ENCODE measurements around the gene CYP4F8.

CYP4F8 gene

GRCh38 chr19:15622991-15623390, 8.0 kb downstream of the CYP4F8 start:
- Histone ChIP-seq H3K4me2 (ENCODE audit: low read length) (no peak overlapping the region), H3K36me3 (ENCODE audit: control insufficient read depth, low read length) (no peaks in the 10 kb centered on the region), H3K79me2 (ENCODE audit: control insufficient read depth, low read length) (no peaks in the 10 kb centered on the region), H3K27me3 (ENCODE audit: control insufficient read depth, low read length) (no peaks in the 10 kb centered on the region), H4K20me1 (ENCODE audit: control insufficient read depth, insufficient read depth, low read depth, low read length) (no peaks in the 10 kb centered on the region), H3F3A (ENCODE audit: control insufficient read depth, insufficient read depth) (no peaks in the 10 kb centered on the region), H3K4me1 (ENCODE audit: control insufficient read depth, low read length) (no peaks in the 10 kb centered on the region), H3K9me2 (replicated peaks; ENCODE audit: control insufficient read depth, low read length) (no peaks in the 10 kb centered on the region), H3K27ac (ENCODE audit: low read depth, low read length) (no peak overlapping the region), H3K4me3 (ENCODE audit: low read length) (no peak overlapping the region), H3K9me3 (ENCODE audit: control insufficient read depth, insufficient read depth, low read length) (no peaks in the 10 kb centered on the region)
- TF ChIP-seq EZH2phosphoT487 (IDR thresholded peaks at IDR 0.05; ENCODE audit: borderline replicate concordance, low read length) (no peak), CTCF (IDR thresholded peaks at IDR 0.05; ENCODE audit: low read depth, low read length, poor library complexity, severe bottlenecking) (no peak)

GRCh38 chr19:15623711-15624318, 8.8 kb downstream of the CYP4F8 start:
- H3K9me2 ChIP-seq (replicated peaks; ENCODE audit: control insufficient read depth, low read length) = no peaks in the 10 kb centered on the region
- H3K27me3 ChIP-seq (ENCODE audit: control insufficient read depth, low read length) = no peaks in the 10 kb centered on the region
- no peaks in the 10 kb centered on the region for H3K79me2 ChIP-seq (ENCODE audit: control insufficient read depth, low read length)
- no peaks in the 10 kb centered on the region for H4K20me1 ChIP-seq (ENCODE audit: control insufficient read depth, insufficient read depth, low read depth, low read length)
- H3K4me1 ChIP-seq (ENCODE audit: control insufficient read depth, low read length) = no peaks in the 10 kb centered on the region
- no peaks in the 10 kb centered on the region for H3K9me3 ChIP-seq (ENCODE audit: control insufficient read depth, insufficient read depth, low read length)
- no peaks in the 10 kb centered on the region for H3F3A ChIP-seq (ENCODE audit: control insufficient read depth, insufficient read depth)
- no peak overlapping the region for H3K4me3 ChIP-seq (ENCODE audit: low read length)
- H3K27ac ChIP-seq (ENCODE audit: low read depth, low read length) = no peak overlapping the region
- no peaks in the 10 kb centered on the region for H3K36me3 ChIP-seq (ENCODE audit: control insufficient read depth, low read length)
- H3K4me2 ChIP-seq (ENCODE audit: low read length) = no peak overlapping the region
- TF ChIP-seq CTCF (IDR thresholded peaks at IDR 0.05; ENCODE audit: low read depth, low read length, poor library complexity, severe bottlenecking) = no peak
- no peak for TF ChIP-seq EZH2phosphoT487 (IDR thresholded peaks at IDR 0.05; ENCODE audit: borderline replicate concordance, low read length)

- Histone ChIP-seq H3F3A (ENCODE audit: control insufficient read depth, insufficient read depth) (no peaks in the 10 kb centered on the region), H3K27me3 (ENCODE audit: control insufficient read depth, low read length) (no peaks in the 10 kb centered on the region), H3K36me3 (ENCODE audit: control insufficient read depth, low read length) (no peaks in the 10 kb centered on the region), H3K79me2 (ENCODE audit: control insufficient read depth, low read length) (no peaks in the 10 kb centered on the region), H3K27ac (ENCODE audit: low read depth, low read length) (no peak overlapping the region), H3K4me1 (ENCODE audit: control insufficient read depth, low read length) (no peaks in the 10 kb centered on the region), H3K4me3 (ENCODE audit: low read length) (no peak overlapping the region), H3K9me2 (replicated peaks; ENCODE audit: control insufficient read depth, low read length) (no peaks in the 10 kb centered on the region), H4K20me1 (ENCODE audit: control insufficient read depth, insufficient read depth, low read depth, low read length) (peaks cover 3% of the 10 kb centered on the region; the same call in 1 of the 2 replicates), H3K9me3 (ENCODE audit: control insufficient read depth, insufficient read depth, low read length) (no peaks in the 10 kb centered on the region), H3K4me2 (ENCODE audit: low read length) (no peak overlapping the region)
- TF ChIP-seq EZH2phosphoT487 (IDR thresholded peaks at IDR 0.05; ENCODE audit: borderline replicate concordance, low read length) (no peak), CTCF (IDR thresholded peaks at IDR 0.05; ENCODE audit: low read depth, low read length, poor library complexity, severe bottlenecking) (no peak)
Measured at GRCh38 chr19:15628236-15629002, 13.4 kb downstream of the CYP4F8 start.

All from DOHH2 (cell line).